ENCODE data around the gene FTCD. TPM values are rescaled to one million over a fixed set of nuclear protein-coding genes. Genes with fewer than 3 reads are reported as not detected.

FTCD gene
- total RNA-seq, 1 donor from 2014 or later: 2.3 TPM

DNA sequence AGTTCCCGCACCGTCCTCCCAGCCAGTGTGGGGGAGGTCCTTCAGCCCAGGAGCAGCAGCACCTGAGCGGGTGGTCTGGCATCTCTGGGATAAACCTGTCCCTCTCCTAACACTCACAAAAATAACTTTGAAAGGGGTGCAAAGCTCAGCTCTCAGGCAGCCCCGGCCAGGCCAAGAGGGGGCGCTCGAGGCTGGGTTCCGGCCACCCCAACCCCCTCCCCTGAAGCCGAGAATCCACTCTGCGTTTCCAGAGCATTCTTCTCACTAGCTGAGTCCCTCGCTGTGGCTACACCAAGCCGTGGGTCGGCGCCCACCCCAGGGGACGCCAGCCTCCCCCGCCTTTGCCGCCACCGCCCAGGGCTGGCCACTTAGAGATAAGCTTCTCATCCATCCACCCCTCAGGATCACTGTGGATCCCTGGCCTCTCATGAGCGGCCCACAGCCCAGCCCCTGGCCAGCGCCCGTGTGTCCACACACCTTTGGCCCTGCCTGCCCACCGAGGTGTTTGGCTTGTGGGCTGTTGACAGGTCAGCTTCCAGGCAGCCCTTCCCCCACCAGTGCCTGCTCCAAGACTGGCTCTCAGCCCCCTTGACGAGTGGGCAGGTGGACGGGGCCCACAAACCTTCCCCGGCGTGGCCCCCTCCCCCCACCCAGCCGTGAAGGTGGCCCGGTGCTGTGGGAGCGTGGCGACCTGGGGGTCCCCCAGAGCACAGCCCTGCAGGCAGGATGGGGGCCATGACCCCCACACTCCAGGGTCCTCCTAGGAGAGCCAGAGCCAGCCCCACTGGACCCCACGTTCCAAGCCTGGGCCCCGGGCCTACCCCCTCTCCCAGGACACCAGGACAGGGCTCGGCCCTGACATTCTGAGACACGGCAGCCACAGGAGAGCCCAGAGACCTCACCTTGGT, 1.9 kb downstream of the FTCD start:
- H3K36me3 Mint-ChIP-seq (ENCODE audit: unreplicated experiment): no peaks in the 10 kb centered on the region
- no peaks in the 10 kb centered on the region for H3K9me3 Mint-ChIP-seq (ENCODE audit: unreplicated experiment)
- H3K4me1 Mint-ChIP-seq (ENCODE audit: unreplicated experiment): no peaks in the 10 kb centered on the region
- no peak overlapping the region for H3K4me3 Mint-ChIP-seq (ENCODE audit: unreplicated experiment)
- peak; percentile 84 for DNase-seq (ENCODE audit: extremely low spot score, unreplicated experiment)
- TF ChIP-seq, protein P1, sequence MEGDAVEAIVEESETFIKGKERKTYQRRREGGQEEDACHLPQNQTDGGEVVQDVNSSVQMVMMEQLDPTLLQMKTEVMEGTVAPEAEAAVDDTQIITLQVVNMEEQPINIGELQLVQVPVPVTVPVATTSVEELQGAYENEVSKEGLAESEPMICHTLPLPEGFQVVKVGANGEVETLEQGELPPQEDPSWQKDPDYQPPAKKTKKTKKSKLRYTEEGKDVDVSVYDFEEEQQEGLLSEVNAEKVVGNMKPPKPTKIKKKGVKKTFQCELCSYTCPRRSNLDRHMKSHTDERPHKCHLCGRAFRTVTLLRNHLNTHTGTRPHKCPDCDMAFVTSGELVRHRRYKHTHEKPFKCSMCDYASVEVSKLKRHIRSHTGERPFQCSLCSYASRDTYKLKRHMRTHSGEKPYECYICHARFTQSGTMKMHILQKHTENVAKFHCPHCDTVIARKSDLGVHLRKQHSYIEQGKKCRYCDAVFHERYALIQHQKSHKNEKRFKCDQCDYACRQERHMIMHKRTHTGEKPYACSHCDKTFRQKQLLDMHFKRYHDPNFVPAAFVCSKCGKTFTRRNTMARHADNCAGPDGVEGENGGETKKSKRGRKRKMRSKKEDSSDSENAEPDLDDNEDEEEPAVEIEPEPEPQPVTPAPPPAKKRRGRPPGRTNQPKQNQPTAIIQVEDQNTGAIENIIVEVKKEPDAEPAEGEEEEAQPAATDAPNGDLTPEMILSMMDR (IDR thresholded peaks at IDR 0.05): peak; percentile 61
- H3K27ac Mint-ChIP-seq (ENCODE audit: unreplicated experiment): no peak overlapping the region
- H3K27me3 Mint-ChIP-seq (ENCODE audit: unreplicated experiment): no peaks in the 10 kb centered on the region

DNA sequence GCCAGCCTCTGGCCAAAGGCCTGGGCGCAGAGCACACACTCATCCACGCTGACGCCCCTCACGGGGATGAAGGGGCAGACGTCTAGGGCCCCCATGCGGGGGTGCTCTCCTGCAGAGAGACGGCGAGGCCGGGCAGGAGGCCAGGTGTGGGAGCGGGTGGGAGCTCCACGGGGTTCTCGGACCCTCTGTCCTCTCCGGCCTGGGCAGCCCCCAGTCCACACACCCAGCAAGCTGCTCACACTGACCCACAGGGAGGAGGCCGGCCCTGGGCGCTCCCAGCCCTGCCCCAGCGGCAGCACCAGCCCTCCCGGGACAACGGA, 2.5 kb downstream of the FTCD start:
- TF ChIP-seq, protein P1 (IDR thresholded peaks at IDR 0.05): no peak
- H3K27ac Mint-ChIP-seq (ENCODE audit: unreplicated experiment): no peak overlapping the region
- no peaks in the 10 kb centered on the region for H3K4me1 Mint-ChIP-seq (ENCODE audit: unreplicated experiment)
- peak; percentile 81 for DNase-seq (ENCODE audit: extremely low spot score, unreplicated experiment)
- H3K27me3 Mint-ChIP-seq (ENCODE audit: unreplicated experiment): no peaks in the 10 kb centered on the region
- no peak overlapping the region for H3K4me3 Mint-ChIP-seq (ENCODE audit: unreplicated experiment)
- H3K9me3 Mint-ChIP-seq (ENCODE audit: unreplicated experiment): no peaks in the 10 kb centered on the region
- no peaks in the 10 kb centered on the region for H3K36me3 Mint-ChIP-seq (ENCODE audit: unreplicated experiment)

DNA sequence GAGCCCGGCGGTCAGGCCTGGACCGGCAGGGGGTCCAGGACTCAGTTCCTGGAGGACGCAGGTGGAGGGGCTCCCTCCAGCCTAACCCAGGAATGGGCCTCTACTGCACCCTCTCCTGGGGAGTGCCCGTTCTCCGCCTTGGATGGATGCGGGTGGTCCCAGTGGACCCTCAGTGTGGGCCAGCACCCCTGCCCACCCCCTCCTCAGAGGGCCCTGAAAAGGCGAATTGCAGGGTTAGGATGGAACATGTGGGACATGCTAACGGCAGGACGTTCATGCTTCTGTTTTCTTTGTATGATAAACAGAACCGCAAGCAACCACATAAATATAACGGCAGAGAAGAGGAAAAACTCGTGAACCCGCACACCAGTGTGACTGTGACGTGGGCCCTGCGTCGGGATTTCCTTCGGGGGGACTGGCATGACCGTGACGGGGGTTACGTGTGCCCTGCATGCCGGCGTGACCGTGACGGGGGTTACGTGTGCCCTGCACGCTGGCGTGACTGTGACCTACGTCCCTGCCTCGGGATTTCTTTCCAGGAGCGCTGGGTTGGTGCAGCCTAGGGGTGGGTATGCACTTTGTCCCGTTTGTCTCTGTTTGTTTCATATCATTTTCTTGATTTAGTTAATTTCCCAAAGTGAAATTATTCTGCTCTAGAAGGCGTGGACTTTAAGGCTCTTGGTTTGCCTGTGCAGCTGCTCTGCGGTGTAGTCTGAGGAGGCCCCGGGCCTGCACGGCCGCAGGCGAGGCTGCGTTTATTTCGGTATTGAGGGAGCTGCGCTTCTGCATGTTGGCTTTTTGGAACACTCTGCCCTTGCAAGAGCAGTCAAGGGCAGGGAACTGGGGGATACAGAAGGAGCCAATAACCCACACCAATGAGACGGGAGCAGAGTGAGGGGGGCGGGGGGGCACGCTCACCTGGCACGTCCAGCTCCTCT, 3.1 kb downstream of the FTCD start:
- TF ChIP-seq, protein P1 (IDR thresholded peaks at IDR 0.05): no peak
- no peak for DNase-seq (ENCODE audit: extremely low spot score, unreplicated experiment)
- H3K9me3 Mint-ChIP-seq (ENCODE audit: unreplicated experiment): no peaks in the 10 kb centered on the region
- H3K4me1 Mint-ChIP-seq (ENCODE audit: unreplicated experiment): no peaks in the 10 kb centered on the region
- H3K36me3 Mint-ChIP-seq (ENCODE audit: unreplicated experiment): no peaks in the 10 kb centered on the region
- H3K27me3 Mint-ChIP-seq (ENCODE audit: unreplicated experiment): no peaks in the 10 kb centered on the region
- no peak overlapping the region for H3K4me3 Mint-ChIP-seq (ENCODE audit: unreplicated experiment)
- H3K27ac Mint-ChIP-seq (ENCODE audit: unreplicated experiment): no peak overlapping the region

DNA sequence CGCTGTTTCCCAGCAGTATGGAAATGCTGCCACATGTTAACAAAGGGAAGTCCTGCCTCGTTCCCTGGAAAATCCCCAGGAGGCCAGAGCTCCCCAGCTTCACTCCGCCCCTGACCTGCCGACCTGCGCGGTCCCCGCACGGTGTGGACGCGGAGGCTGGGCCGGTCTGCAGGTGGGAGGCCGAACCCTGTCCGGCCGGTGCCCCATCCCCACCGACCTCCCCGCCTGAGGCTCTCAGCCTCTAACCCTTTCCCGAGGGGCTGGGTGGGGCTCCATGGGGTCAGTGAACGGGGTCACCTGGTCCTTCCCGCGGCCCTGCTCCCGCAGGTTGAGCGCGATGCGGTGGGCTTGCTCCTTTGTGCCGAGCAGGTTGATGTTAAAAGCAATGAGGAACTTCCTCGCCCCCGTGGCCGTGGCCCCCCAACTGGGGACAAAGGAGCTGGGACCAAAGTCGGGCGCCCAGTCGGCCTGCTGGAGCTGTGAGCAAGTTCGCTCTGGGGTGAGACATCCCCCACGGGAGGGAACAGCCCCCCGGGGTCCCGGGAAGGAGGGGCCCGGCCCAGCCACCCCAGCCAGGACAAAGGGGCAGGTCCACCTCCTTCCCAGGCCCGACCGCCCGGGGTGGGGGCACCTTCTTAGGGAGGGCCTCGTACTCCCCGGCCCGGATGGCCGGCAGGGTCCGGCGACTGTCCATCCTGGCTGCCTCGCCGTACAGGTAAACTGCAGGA, 4.0 kb downstream of the FTCD start:
- no peaks in the 10 kb centered on the region for H3K27me3 Mint-ChIP-seq (ENCODE audit: unreplicated experiment)
- TF ChIP-seq, protein P1 (IDR thresholded peaks at IDR 0.05): no peak
- H3K36me3 Mint-ChIP-seq (ENCODE audit: unreplicated experiment): no peaks in the 10 kb centered on the region
- no peaks in the 10 kb centered on the region for H3K4me1 Mint-ChIP-seq (ENCODE audit: unreplicated experiment)
- H3K27ac Mint-ChIP-seq (ENCODE audit: unreplicated experiment): no peak overlapping the region
- H3K4me3 Mint-ChIP-seq (ENCODE audit: unreplicated experiment): no peak overlapping the region
- DNase-seq (ENCODE audit: extremely low spot score, unreplicated experiment): peak; percentile 84
- no peaks in the 10 kb centered on the region for H3K9me3 Mint-ChIP-seq (ENCODE audit: unreplicated experiment)

Data from osteocyte (in vitro differentiated cells).